Liver (tissue), 3 donors: Measurements from ENCODE around the gene PAX8.

Source experiments
- GABPA ChIP-seq, 2 donors: IDR thresholded peaks in 1 of 2; conservative IDR thresholded peaks in 1 of 2; 2 replicates each; pipeline ENCODE4 v1.6.1; 2016; ENCODE audit warnings: antibody characterized with exemption in 2 of 2, mild to moderate bottlenecking in 1 of 2, moderate library complexity in 1 of 2
- TF ChIP-seq, protein P1 (sequence below): fragments of 150-350 bp; IDR thresholded peaks from 2 replicates; pipeline ENCODE4 v1.5.1; 2017; ENCODE audit warnings: improper control_type of control experiment, low read depth, low read length; ENCODE audit not compliant: missing input control
- TF ChIP-seq, protein P2 (sequence below): IDR thresholded peaks from 2 replicates; pipeline ENCODE4 v1.6.1; 2016; ENCODE audit warnings: antibody characterized with exemption
- donor health status: healthy.
- donor health status: healthy.

DNA sequence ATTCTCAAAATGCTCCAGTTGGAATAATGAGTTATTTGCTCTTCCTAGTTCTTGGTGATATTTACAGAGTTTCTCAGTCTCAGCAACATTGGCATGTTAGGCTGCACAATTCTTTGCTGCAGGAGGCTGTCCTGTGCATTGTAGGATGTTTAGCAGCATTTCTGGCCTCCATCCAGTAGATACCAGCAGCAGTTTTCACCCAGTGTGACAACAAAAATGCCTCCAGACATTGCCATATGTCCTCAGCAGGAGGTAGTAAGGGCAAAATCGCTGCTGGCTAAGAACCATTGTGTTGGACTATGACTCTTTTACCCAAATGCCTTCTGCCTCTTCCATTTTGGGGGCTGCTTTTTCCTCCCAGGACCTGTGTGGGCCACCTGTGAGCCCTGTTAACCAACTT lies 50.4 kb downstream of the PAX8 start:
- TF ChIP-seq, protein P1, sequence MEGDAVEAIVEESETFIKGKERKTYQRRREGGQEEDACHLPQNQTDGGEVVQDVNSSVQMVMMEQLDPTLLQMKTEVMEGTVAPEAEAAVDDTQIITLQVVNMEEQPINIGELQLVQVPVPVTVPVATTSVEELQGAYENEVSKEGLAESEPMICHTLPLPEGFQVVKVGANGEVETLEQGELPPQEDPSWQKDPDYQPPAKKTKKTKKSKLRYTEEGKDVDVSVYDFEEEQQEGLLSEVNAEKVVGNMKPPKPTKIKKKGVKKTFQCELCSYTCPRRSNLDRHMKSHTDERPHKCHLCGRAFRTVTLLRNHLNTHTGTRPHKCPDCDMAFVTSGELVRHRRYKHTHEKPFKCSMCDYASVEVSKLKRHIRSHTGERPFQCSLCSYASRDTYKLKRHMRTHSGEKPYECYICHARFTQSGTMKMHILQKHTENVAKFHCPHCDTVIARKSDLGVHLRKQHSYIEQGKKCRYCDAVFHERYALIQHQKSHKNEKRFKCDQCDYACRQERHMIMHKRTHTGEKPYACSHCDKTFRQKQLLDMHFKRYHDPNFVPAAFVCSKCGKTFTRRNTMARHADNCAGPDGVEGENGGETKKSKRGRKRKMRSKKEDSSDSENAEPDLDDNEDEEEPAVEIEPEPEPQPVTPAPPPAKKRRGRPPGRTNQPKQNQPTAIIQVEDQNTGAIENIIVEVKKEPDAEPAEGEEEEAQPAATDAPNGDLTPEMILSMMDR = no peak
- TF ChIP-seq GABPA (IDR thresholded peaks at IDR 0.05 in 1 of 2, conservative IDR thresholded peaks at IDR 0.05 in 1 of 2) = no peak
- TF ChIP-seq, protein P2, sequence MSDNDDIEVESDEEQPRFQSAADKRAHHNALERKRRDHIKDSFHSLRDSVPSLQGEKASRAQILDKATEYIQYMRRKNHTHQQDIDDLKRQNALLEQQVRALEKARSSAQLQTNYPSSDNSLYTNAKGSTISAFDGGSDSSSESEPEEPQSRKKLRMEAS = no peak
